Glomerular endothelial cell (primary cell): Measurements from ENCODE around the gene LIPG. TPM values are rescaled to one million over a fixed set of nuclear protein-coding genes. Genes with fewer than 3 reads are reported as not detected.
"Not testable (repeated sequence)": the region's sequence is repeated elsewhere in the genome, so short reads cannot be mapped to it uniquely, and the experiment has no call there.

Experiments used
- DNase-seq: peaks from one replicate; pipeline ENCODE4 v3.0.0-alpha.2; 2011; ENCODE audit warnings: low read depth, low spot score; ENCODE audit errors: extremely low read depth
- total RNA-seq: library from RNA; depleted of rRNA; stranded (reverse); fragments of >200 nt; gene quantifications from 2 replicates; pipeline ENCODE4 v1.2.3, GENCODE V29; 2015

The LIPG gene
- total RNA-seq, 1 donor from 2014 or later = 185 TPM

- DNase-seq = no peak
Observed at GRCh38 chr18:49546278-49546677, 15.6 kb upstream of the LIPG start.

- no peak for DNase-seq
Observed at GRCh38 chr18:49546719-49547273, 15.1 kb upstream of the LIPG start.

GRCh38 chr18:49547701-49548100 is 14.2 kb upstream of the LIPG start:
- no peak for DNase-seq

GRCh38 chr18:49548229-49548636 is 13.6 kb upstream of the LIPG start:
- no peak for DNase-seq

- no peak for DNase-seq
Observed at GRCh38 chr18:49550621-49551339, 11.1 kb upstream of the LIPG start.

- no peak for DNase-seq
Observed at GRCh38 chr18:49553003-49553402, 8.9 kb upstream of the LIPG start.

GRCh38 chr18:49555641-49556040 is 6.2 kb upstream of the LIPG start:
- no peak for DNase-seq

GRCh38 chr18:49558356-49558755 is 3.5 kb upstream of the LIPG start:
- no peak for DNase-seq

- DNase-seq = not testable (repeated sequence)
Observed at GRCh38 chr18:49559326-49559931, 2.4 kb upstream of the LIPG start.

- DNase-seq = no peak
Observed at GRCh38 chr18:49560277-49560623, 1.6 kb upstream of the LIPG start.

GRCh38 chr18:49560624-49561288 is 1.1 kb upstream of the LIPG start:
- DNase-seq = no peak

GRCh38 chr18:49562481-49563129 is 748 bp downstream of the LIPG start:
- no peak for DNase-seq

- no peak for DNase-seq
Observed at GRCh38 chr18:49563130-49563540, 1.3 kb downstream of the LIPG start.

GRCh38 chr18:49563701-49564517 is 2.1 kb downstream of the LIPG start:
- no peak for DNase-seq

- no peak for DNase-seq
Observed at GRCh38 chr18:49564518-49564834, 2.6 kb downstream of the LIPG start.

- DNase-seq = no peak
Observed at GRCh38 chr18:49565101-49565500, 3.2 kb downstream of the LIPG start.

- DNase-seq = no peak
Observed at GRCh38 chr18:49565612-49566011, 3.8 kb downstream of the LIPG start.

- no peak for DNase-seq
Observed at GRCh38 chr18:49566217-49566770, 4.4 kb downstream of the LIPG start.

- DNase-seq = no peak
Observed at GRCh38 chr18:49566985-49567384, 5.1 kb downstream of the LIPG start.

GRCh38 chr18:49569724-49570123 is 7.9 kb downstream of the LIPG start:
- no peak for DNase-seq
